ENCODE results near the gene RSPH6A. TPM values are rescaled to one million over a fixed set of nuclear protein-coding genes. Genes with fewer than 3 reads are reported as not detected.

The RSPH6A gene
- total and polyA plus RNA-seq, 10 of the 15 experiments (the other 5 are each of a cell fraction or from before 2014, with no cell fraction given) = 0.03 to 0.41 (median 0.22) TPM; not detected in 4

GRCh38 chr19:45822716-45823115 lies 7.6 kb upstream of the RSPH6A start (continued):
- TF ChIP-seq KLF5 (IDR thresholded peaks at IDR 0.05; ENCODE audit: partially characterized antibody) (no peak), MYC (IDR thresholded peaks at IDR 0.05; ENCODE audit: insufficient read depth, insufficient read length, insufficient replicate concordance, low read length, severe bottlenecking) (no peak), MEF2B (IDR thresholded peaks at IDR 0.05; ENCODE audit: partially characterized antibody, poor library complexity, severe bottlenecking) (no peak), PAX8 (IDR thresholded peaks at IDR 0.05) (no peak)

GRCh38 chr19:45821570-45821969 lies 6.5 kb upstream of the RSPH6A start:
- H2AFZ ChIP-seq (ENCODE audit: control insufficient read depth, low read depth, low read length) = no peak overlapping the region
- TF ChIP-seq POLR2A (IDR thresholded peaks at IDR 0.05; ENCODE audit: low read depth, low read length) (peak; percentile 43; the same call in 1 of the 2 replicates), MTA2 (IDR thresholded peaks at IDR 0.05; ENCODE audit: low read depth) (no peak)
- no peaks in the 10 kb centered on the region for H3K79me2 ChIP-seq (ENCODE audit: control insufficient read depth, insufficient read depth, low read length)
- no TSS peak for BruUV-seq (replicated peaks)
- no peaks in the 10 kb centered on the region for H3K27me3 ChIP-seq (replicated peaks in 1 of 2; ENCODE audit: control insufficient read depth in 2 of 2, insufficient read depth in 2 of 2, low read length in 1 of 2)
- CTCF ChIA-PET = no interaction called here
- 92% methylated on average over 10 of the region's 10 CpGs for WGBS (ENCODE audit: insufficient coverage, insufficient replicate concordance, low lambda C conversion rate, missing lambda C conversion rate)
- no peaks in the 10 kb centered on the region for H4K20me1 ChIP-seq (ENCODE audit: control insufficient read depth, insufficient read depth)
- peaks cover 15 to 33% of the 10 kb centered on the region in 2 experiments for H3K36me3 ChIP-seq (ENCODE audit: control insufficient read depth in 2 of 2, insufficient read depth in 2 of 2, low read length in 1 of 2)
- POLR2A ChIA-PET = no interaction called here
- DNase-seq (ENCODE audit: low read depth, low spot score) = no peak
- no peak for FAIRE-seq
- intact Hi-C loops (cut with micrococcal nuclease; ENCODE audit: unreplicated experiment) (no loop called here), in situ Hi-C loops (cut with MboI) (no loop called here)
- H3K4me2 ChIP-seq (ENCODE audit: control insufficient read depth, insufficient read depth) = no peak overlapping the region
- H3K27ac ChIP-seq (ENCODE audit: control insufficient read depth, insufficient read depth) = no peak overlapping the region
- ATAC-seq = no peak
- no peaks in the 10 kb centered on the region for H3K9me3 ChIP-seq (replicated peaks; ENCODE audit: control insufficient read depth, insufficient read depth, low read length)
- H3K4me3 ChIP-seq = no peak overlapping the region
- no peaks in the 10 kb centered on the region for H3K4me1 ChIP-seq (ENCODE audit: control insufficient read depth, insufficient read depth, low read length)
- SMC1A ChIA-PET (ENCODE audit: uncharacterized antibody, unreplicated experiment) = no interaction called here
- RAD21 ChIA-PET (ENCODE audit: unreplicated experiment) = no interaction called here
- no peak overlapping the region for H3K9ac ChIP-seq (ENCODE audit: control insufficient read depth, insufficient read depth, low read length)

GRCh38 chr19:45821103-45821521 lies 6.0 kb upstream of the RSPH6A start:
- Histone ChIP-seq H3K9ac (ENCODE audit: control insufficient read depth, insufficient read depth, low read length) (no peak overlapping the region), H2AFZ (ENCODE audit: control insufficient read depth, low read depth, low read length) (no peak overlapping the region), H3K27me3 (replicated peaks in 1 of 2; ENCODE audit: control insufficient read depth in 2 of 2, insufficient read depth in 2 of 2, low read length in 1 of 2) (no peaks in the 10 kb centered on the region), H3K4me1 (ENCODE audit: control insufficient read depth, insufficient read depth, low read length) (no peaks in the 10 kb centered on the region), H4K20me1 (ENCODE audit: control insufficient read depth, insufficient read depth) (no peaks in the 10 kb centered on the region), H3K79me2 (ENCODE audit: control insufficient read depth, insufficient read depth, low read length) (no peaks in the 10 kb centered on the region), H3K27ac (ENCODE audit: control insufficient read depth, insufficient read depth) (no peak overlapping the region), H3K4me3 (no peak overlapping the region), H3K4me2 (ENCODE audit: control insufficient read depth, insufficient read depth) (no peak overlapping the region), H3K9me3 (replicated peaks; ENCODE audit: control insufficient read depth, insufficient read depth, low read length) (no peaks in the 10 kb centered on the region), H3K36me3 (ENCODE audit: control insufficient read depth in 2 of 2, insufficient read depth in 2 of 2, low read length in 1 of 2) (peaks cover 15 to 33% of the 10 kb centered on the region in 2 experiments)
- SMC1A ChIA-PET (ENCODE audit: uncharacterized antibody, unreplicated experiment) = no interaction called here
- POLR2A ChIA-PET = no interaction called here
- RAD21 ChIA-PET (ENCODE audit: unreplicated experiment) = no interaction called here
- FAIRE-seq = no peak
- no peak for TF ChIP-seq ZSCAN29 (IDR thresholded peaks at IDR 0.05)
- intact Hi-C loops (cut with micrococcal nuclease; ENCODE audit: unreplicated experiment) (no loop called here), in situ Hi-C loops (cut with MboI) (no loop called here)
- DNase-seq (ENCODE audit: low read depth, low spot score) = no peak
- no TSS peak for BruUV-seq (replicated peaks)
- CTCF ChIA-PET = no interaction called here
- ATAC-seq = no peak
- over 99% methylated on average over 8 of the region's 8 CpGs for WGBS (ENCODE audit: insufficient coverage, insufficient replicate concordance, low lambda C conversion rate, missing lambda C conversion rate)
